Skeletal muscle tissue (tissue), 4 donors: ENCODE data around the gene AP3S2. TPM values are rescaled to one million over a fixed set of nuclear protein-coding genes. Genes with fewer than 3 reads are reported as not detected.
"Not testable (repeated sequence)": the region's sequence is repeated elsewhere in the genome, so short reads cannot be mapped to it uniquely, and the experiment has no call there.

Experiments
- H3K27ac ChIP-seq: one replicate; pipeline ENCODE4 v1.7.0; 2013; ENCODE audit warnings: mild to moderate bottlenecking, low read depth, low read length, inconsistent platforms
- H3K27me3 ChIP-seq, 3 donors: one replicate each; pipeline ENCODE4 v1.7.0; 2013; ENCODE audit warnings: low read length in 3 of 3; ENCODE audit not compliant: control insufficient read depth in 3 of 3, insufficient read depth in 3 of 3
- H3K36me3 ChIP-seq, 3 donors: one replicate each; pipeline ENCODE4 v1.7.0; 2013; ENCODE audit warnings: low read length in 3 of 3; ENCODE audit not compliant: control insufficient read depth in 3 of 3, insufficient read depth in 3 of 3
- H3K4me1 ChIP-seq, 3 donors: one replicate each; pipeline ENCODE4 v1.7.0; 2013; ENCODE audit warnings: low read length in 3 of 3, mild to moderate bottlenecking in 3 of 3; ENCODE audit not compliant: control insufficient read depth in 3 of 3, insufficient read depth in 3 of 3
- H3K4me3 ChIP-seq, 3 donors: one replicate each; pipeline ENCODE4 v1.7.0; 2013; ENCODE audit warnings: low read length in 3 of 3
- H3K9ac ChIP-seq, 3 donors: one replicate each; pipeline ENCODE4 v1.7.0; 2013; ENCODE audit warnings: low read length in 3 of 3, mild to moderate bottlenecking in 3 of 3, moderate library complexity in 2 of 3, low read depth in 1 of 3
- H3K9me3 ChIP-seq, 3 donors: one replicate each; pipeline ENCODE4 v1.7.0; 2013; ENCODE audit warnings: low read length in 3 of 3; ENCODE audit not compliant: control insufficient read depth in 3 of 3
- total RNA-seq: library from RNA; depleted of rRNA; stranded (reverse); fragments of >200 nt; gene quantifications from one replicate; pipeline ENCODE4 v1.2.3, GENCODE V29; 2014
- donor health status: Osteomylitis.

Gene AP3S2
- total RNA-seq, 1 donor from 2014 or later: 51.7 TPM

DNA sequence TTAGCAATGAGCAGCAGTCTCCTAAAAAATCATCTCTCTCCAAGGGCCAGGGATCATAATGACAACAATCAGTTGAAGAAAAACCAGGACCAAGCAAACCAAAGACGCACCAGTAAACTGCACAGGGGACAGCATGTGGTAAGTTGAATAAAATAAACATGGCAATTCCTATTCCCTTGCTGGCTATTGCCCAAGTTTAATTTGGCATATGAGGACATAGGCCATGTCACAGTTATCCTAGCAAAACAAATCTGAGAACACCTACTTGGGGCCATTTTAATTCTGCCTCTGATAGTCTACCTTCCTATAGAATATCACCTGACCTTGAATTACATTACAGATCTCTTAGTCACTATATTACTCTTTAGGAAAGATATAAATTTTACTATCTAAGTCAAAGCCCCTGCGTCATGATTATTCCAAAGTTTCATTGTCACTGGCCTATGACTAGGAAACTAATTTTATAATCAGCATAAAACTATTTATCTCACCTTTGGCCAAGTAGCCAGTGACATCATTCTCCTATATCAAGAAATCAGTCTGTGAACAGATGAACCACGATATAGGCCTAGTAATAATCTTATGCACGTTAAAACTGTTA lies 23.0 kb downstream of the AP3S2 start:
- Histone ChIP-seq H3K27ac (no peak overlapping the region), H3K4me3 (no peak overlapping the region), H3K4me1 (no peaks in the 10 kb centered on the region), H3K9me3 (no peaks in the 10 kb centered on the region), H3K36me3 (peaks cover 14 to 19% (median 18%) of the 10 kb centered on the region in 3 donors), H3K9ac (no peak overlapping the region), H3K27me3 (no peaks in the 10 kb centered on the region)

DNA sequence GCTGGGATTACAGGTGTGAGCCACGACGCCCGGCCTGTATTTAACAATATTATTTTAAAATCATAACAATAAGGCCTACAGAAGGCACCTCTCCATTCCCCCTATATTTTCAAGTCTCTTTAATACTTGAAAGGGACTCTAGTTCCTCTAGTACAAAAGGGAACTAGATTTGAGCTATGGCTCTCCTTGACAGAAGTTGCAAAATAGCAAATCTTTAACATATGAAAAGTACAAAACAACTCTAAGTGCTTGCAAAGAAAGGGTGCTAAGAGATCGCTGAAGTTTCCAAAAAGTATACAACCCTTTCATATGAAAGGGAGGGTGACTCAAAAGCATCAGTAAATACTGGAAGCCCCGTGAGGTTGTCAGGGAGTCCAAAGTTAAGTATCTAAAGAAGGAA lies 23.8 kb downstream of the AP3S2 start:
- Histone ChIP-seq H3K27me3 (no peaks in the 10 kb centered on the region), H3K9me3 (no peaks in the 10 kb centered on the region), H3K36me3 (peaks cover 13 to 17% (median 14%) of the 10 kb centered on the region in 3 donors), H3K9ac (no peak overlapping the region), H3K4me1 (no peaks in the 10 kb centered on the region), H3K4me3 (no peak overlapping the region), H3K27ac (no peak overlapping the region)

DNA sequence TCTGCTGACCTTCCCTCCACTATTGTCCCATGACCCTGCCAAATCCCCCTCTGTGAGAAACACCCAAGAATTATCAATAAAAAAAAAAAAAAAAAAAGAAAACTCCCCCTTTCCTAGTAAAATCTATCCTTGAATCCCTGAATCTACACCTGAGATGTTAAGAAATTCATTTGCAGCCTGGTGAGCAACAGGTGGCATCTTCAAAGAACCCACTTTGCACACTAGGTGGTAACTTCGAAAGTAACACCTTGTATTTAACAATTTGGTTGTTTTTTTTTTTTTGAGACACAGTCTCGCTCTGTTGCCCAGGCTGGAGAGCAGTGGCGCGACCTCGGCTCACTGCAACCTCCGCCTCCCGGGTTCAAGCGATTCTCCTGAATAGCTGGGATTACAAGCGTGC lies 24.3 kb downstream of the AP3S2 start:
- H3K4me3 ChIP-seq, H3K9me3 ChIP-seq, H3K4me1 ChIP-seq, H3K27ac ChIP-seq, H3K27me3 ChIP-seq, H3K9ac ChIP-seq: not testable (repeated sequence)
- peaks cover 13 to 17% (median 14%) of the 10 kb centered on the region in 3 donors for H3K36me3 ChIP-seq

DNA sequence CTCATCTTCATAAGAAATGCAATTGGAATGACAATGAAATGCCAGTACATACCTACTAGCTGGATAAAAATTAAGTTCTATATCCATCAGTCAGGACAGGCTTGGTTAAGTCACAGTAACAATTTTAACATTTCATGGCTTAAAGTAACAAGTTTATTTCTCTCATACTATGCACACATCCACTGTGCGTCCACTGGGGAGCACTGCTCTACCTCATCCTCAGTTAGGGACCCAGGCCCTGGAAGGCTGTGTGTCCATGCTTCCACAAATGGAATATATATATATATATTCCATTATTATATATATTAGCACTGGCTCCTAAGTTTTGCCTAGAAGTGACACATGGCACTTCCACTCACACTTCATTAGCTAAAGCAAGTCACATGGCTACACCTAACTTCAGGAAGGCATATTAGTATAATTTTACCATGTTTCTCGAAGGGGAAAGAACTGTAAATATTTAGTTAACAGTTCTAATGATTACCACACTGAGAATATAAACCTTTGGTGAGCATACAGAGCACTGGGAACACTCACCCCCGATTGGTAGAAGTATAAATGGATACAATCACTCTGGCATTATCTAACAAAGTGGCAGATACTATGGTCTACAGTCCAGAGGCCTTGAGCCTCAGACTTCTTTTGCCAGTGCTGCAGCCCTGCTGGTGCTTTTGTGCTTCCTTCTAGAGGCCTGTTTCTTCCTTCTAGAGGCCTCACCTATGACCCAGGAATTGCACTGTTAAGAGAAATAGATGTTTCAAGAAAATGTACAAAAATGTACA lies 28.6 kb downstream of the AP3S2 start:
- no peak overlapping the region for H3K27ac ChIP-seq
- peaks cover 9 to 20% (median 16%) of the 10 kb centered on the region in 3 donors for H3K36me3 ChIP-seq
- H3K4me3 ChIP-seq: no peak overlapping the region
- H3K4me1 ChIP-seq: peaks cover 0 to 2% (median 0%) of the 10 kb centered on the region in 3 donors
- no peak overlapping the region for H3K9ac ChIP-seq
- H3K9me3 ChIP-seq: no peaks in the 10 kb centered on the region
- no peaks in the 10 kb centered on the region for H3K27me3 ChIP-seq

DNA sequence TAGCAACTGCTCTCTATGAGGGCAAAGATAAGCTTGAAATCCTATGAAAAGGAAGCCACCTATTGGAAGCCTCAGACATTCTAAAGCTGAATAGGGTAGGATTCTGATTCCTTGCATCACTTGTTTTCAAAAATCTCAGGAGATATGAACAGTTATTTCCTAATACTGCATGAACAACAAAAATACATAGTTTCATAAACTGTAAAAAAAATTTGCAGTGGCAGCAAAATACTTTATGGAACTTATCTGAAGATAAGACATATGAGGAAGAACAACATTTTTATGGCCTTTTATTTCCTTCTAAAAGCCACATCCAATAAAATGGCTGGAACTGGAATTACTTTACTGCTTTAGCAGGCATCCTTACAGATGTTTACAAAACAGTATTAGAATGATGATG lies 29.9 kb downstream of the AP3S2 start:
- no peaks in the 10 kb centered on the region for H3K9me3 ChIP-seq
- H3K9ac ChIP-seq: no peak overlapping the region
- H3K36me3 ChIP-seq: peaks cover 6 to 23% (median 17%) of the 10 kb centered on the region in 3 donors
- no peak overlapping the region for H3K4me3 ChIP-seq
- H3K27me3 ChIP-seq: no peaks in the 10 kb centered on the region
- H3K4me1 ChIP-seq: peaks cover 0 to 2% (median 0%) of the 10 kb centered on the region in 3 donors
- H3K27ac ChIP-seq: no peak overlapping the region

DNA sequence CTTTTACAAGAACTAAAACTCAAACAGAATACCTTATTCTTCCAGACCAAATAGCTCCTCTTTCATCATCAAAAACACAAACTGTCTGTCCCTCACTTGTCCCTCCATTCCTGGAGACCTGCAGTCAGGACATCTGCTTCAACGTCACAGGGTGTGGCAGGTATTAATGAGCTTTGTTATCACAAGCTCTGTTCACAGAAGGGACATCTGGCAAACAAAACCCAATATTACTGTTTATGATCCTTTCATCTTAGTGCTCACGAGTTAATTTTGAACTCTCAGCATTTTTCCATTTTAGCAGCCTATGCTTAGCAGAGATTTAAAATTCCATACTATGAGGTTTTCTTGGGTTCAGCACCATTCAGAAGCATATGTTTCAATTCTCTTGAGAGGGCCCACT lies 32.9 kb downstream of the AP3S2 start:
- H3K27me3 ChIP-seq: no peaks in the 10 kb centered on the region
- H3K36me3 ChIP-seq: peaks cover 6 to 23% (median 21%) of the 10 kb centered on the region in 3 donors
- peaks cover 0 to 2% (median 0%) of the 10 kb centered on the region in 3 donors for H3K4me1 ChIP-seq
- H3K9me3 ChIP-seq: no peaks in the 10 kb centered on the region
- no peak overlapping the region for H3K27ac ChIP-seq
- no peak overlapping the region for H3K9ac ChIP-seq
- H3K4me3 ChIP-seq: no peak overlapping the region

DNA sequence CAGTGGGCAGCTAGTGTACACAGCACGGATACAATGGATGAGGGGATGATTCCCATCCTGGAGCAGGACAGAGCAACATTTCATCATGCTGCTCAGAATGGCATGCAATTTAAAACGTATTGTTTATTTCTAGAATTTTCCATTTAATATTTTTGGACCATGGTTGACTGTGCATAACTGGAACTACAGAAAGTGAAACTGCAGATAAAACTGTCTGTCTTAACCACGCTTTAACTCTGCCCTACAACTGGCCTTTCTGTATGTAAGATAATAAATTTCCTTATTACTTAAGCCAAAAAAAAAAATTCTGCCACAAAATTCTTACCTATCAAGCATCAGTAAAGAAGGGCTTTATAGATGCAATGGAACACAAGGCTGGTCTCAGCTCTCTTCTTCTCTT lies 33.4 kb downstream of the AP3S2 start:
- no peak overlapping the region for H3K4me3 ChIP-seq
- no peak overlapping the region for H3K27ac ChIP-seq
- no peak overlapping the region for H3K9ac ChIP-seq
- no peaks in the 10 kb centered on the region for H3K9me3 ChIP-seq
- peaks cover 0 to 2% (median 0%) of the 10 kb centered on the region in 3 donors for H3K4me1 ChIP-seq
- no peaks in the 10 kb centered on the region for H3K27me3 ChIP-seq
- H3K36me3 ChIP-seq: peaks cover 6 to 22% (median 20%) of the 10 kb centered on the region in 3 donors

DNA sequence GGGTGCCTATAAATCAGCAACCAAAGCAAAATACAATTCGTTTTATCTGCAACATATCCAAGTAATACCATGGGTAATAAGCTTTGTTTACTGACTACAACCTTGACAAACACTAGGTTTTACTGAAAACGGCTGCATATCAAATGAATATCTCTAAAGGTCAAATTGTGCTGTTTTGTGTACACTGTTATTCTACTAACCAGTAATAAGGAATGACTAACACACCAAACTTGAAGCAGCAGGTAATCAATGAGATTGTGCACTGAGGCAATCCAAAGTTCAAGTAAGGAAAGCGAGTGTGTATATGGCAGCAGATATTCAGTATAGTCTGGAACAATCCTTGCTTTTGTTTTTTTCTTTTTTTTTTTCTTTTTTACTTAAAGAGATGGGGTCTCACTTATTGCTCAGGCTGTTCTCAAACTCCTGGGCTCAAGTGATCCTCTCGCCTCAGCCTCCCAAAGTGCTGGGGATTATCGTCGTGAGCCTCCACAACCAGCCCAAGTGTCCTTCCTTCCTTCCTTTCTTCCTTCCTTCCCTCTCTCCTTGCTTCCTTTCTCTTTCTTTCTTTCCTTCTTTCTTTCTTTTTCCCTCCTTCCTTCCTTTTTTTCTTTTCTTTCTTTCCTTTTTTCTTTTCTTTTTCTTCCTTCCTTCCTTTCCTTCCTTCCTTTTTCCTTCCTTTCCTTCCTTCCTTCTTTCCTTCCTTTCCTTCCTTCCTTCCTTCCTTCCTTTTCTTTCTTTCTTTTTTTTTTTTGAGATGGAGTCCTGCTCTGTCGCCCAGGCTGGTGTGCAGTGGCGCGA lies 34.9 kb downstream of the AP3S2 start:
- no peaks in the 10 kb centered on the region for H3K4me1 ChIP-seq

DNA sequence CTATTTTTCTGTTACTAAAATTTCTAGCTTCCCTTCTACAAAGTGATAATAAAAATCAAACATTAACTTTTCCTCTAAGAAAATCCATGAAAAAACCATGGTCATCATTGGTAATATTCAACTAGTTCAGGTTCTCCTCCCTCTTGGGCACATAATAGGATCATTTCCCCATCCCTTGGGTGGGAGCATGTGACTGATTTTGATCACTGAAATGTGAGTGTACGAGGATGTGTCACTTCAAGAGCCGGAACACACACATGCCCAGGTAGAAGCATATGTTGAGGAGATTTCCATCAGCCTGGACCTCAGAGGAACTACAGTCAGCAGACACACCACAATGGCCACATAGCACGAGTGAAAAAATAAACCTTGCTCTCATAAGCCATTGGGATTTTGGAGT lies 36.1 kb downstream of the AP3S2 start:
- H3K36me3 ChIP-seq: peaks cover 3 to 15% (median 11%) of the 10 kb centered on the region in 3 donors
- H3K9ac ChIP-seq: no peak overlapping the region
- no peaks in the 10 kb centered on the region for H3K9me3 ChIP-seq

More for the DNA sequence above, 34.9 kb downstream of the AP3S2 start:
- H3K36me3 ChIP-seq: peaks cover 6 to 19% (median 17%) of the 10 kb centered on the region in 3 donors
- no peak overlapping the region for H3K9ac ChIP-seq
- no peak overlapping the region for H3K27ac ChIP-seq
- no peaks in the 10 kb centered on the region for H3K27me3 ChIP-seq
- H3K4me3 ChIP-seq: no peak overlapping the region
- H3K9me3 ChIP-seq: no peaks in the 10 kb centered on the region

More for the DNA sequence above, 36.1 kb downstream of the AP3S2 start:
- Histone ChIP-seq H3K4me3 (no peak overlapping the region), H3K27me3 (no peaks in the 10 kb centered on the region), H3K27ac (no peak overlapping the region), H3K4me1 (no peaks in the 10 kb centered on the region)
